Loucy (cell line): ENCODE data around the gene DHFR2.
A peak's percentile ranks its signal among the peaks of the same experiment; 100 is the strongest.
"Not testable (repeated sequence)": the region's sequence is repeated elsewhere in the genome, so short reads cannot be mapped to it uniquely, and the experiment has no call there.

Experiments used
- H2AFZ ChIP-seq: fragments of 200-600 bp; sonication (generic); 2 replicates; pipeline ENCODE4 v1.6.0; 2016; ENCODE audit warnings: antibody characterized with exemption, mild to moderate bottlenecking, low read length, moderate library complexity
- H3F3A ChIP-seq: fragments of 200-600 bp; 2 replicates; pipeline ENCODE4 v1.6.0; 2016; ENCODE audit warnings: antibody characterized with exemption, low read depth, mild to moderate bottlenecking
- H3K27me3 ChIP-seq: fragments of 200-600 bp; sonication (generic); 2 replicates; pipeline ENCODE4 v1.6.1; 2014; ENCODE audit warnings: low read length, mild to moderate bottlenecking; ENCODE audit not compliant: insufficient read depth, poor library complexity, severe bottlenecking
- H3K36me3 ChIP-seq: fragments of 200-600 bp; sonication (generic); 2 replicates; pipeline ENCODE4 v1.6.1; 2016; ENCODE audit warnings: low read length; ENCODE audit not compliant: insufficient read depth
- H3K4me1 ChIP-seq: fragments of 200-600 bp; sonication (generic); 2 replicates; pipeline ENCODE4 v1.5.1; 2014; ENCODE audit warnings: low read length, mild to moderate bottlenecking; ENCODE audit not compliant: insufficient read depth, poor library complexity, severe bottlenecking
- H3K4me2 ChIP-seq: fragments of 200-600 bp; sonication (generic); 2 replicates; pipeline ENCODE4 v1.6.0; 2014; ENCODE audit warnings: antibody characterized with exemption, low read length, low read depth, mild to moderate bottlenecking; ENCODE audit not compliant: poor library complexity, severe bottlenecking
- H3K4me3 ChIP-seq: fragments of 200-600 bp; sonication (generic); 2 replicates; pipeline ENCODE4 v1.5.1; 2014; ENCODE audit warnings: low read length, mild to moderate bottlenecking, mixed read lengths; ENCODE audit not compliant: poor library complexity, severe bottlenecking
- H3K79me2 ChIP-seq: fragments of 200-600 bp; sonication (generic); 2 replicates; pipeline ENCODE4 v1.6.1; 2014; ENCODE audit warnings: low read length; ENCODE audit not compliant: insufficient read depth
- H3K9ac ChIP-seq: fragments of 200-600 bp; sonication (generic); 2 replicates; pipeline ENCODE4 v1.6.0; 2014; ENCODE audit warnings: mild to moderate bottlenecking, low read depth, low read length, moderate library complexity; ENCODE audit not compliant: poor library complexity, severe bottlenecking
- H3K9me2 ChIP-seq: fragments of 200-600 bp; sonication (generic); replicated peaks from 2 replicates; pipeline ENCODE4 v1.6.1; 2016; ENCODE audit warnings: low read depth, low read length, mixed read lengths
- H3K9me3 ChIP-seq: fragments of 200-600 bp; sonication (generic); 2 replicates; pipeline ENCODE4 v1.6.1; 2014; ENCODE audit warnings: mild to moderate bottlenecking, antibody characterized with exemption, low read length, low read depth; ENCODE audit not compliant: insufficient read depth
- H4K20me1 ChIP-seq: fragments of 200-600 bp; sonication (generic); 2 replicates; pipeline ENCODE4 v1.6.0; 2014; ENCODE audit warnings: antibody characterized with exemption, low read length, mild to moderate bottlenecking; ENCODE audit not compliant: insufficient read depth, poor library complexity, severe bottlenecking
- CTCF ChIP-seq: fragments of 200-600 bp; sonication (generic); conservative IDR thresholded peaks from 2 replicates; pipeline ENCODE4 v1.5.1; 2014; ENCODE audit warnings: mild to moderate bottlenecking, antibody characterized with exemption, low read length
- EZH2phosphoT487 ChIP-seq: fragments of 200-600 bp; IDR thresholded peaks from 2 replicates; pipeline ENCODE4 v1.6.1; 2018; ENCODE audit warnings: antibody characterized with exemption, mild to moderate bottlenecking, moderate library complexity, borderline replicate concordance

The DHFR2 gene

GRCh38 chr3:94062513-94063404, at the start of gene DHFR2, which contains the start of gene NSUN3:
Gene DHFR2 (minus strand): TSS chr3:94062916. CDS start chr3:94061511, 1,405 bp downstream.
Gene NSUN3 (plus strand): TSS chr3:94063061. CDS start chr3:94063127, 66 bp downstream.
- Histone ChIP-seq H3K9me3 (no peaks in the 10 kb centered on the region; the same call in 1 of the 2 replicates), H2AFZ (peak within 1 kb of the TSS; percentile 91), H4K20me1 (peaks cover 3% of the 10 kb centered on the region), H3K9ac (peak within 1 kb of the TSS; percentile 93), H3K27me3 (no peaks in the 10 kb centered on the region), H3K4me2 (peak within 1 kb of the TSS; percentile 89), H3K4me3 (peak within 1 kb of the TSS; percentile 99), H3K36me3 (0 out of 2 replicates have a peak, but pooled peaks cover 5% of the 10 kb centered on the region), H3K79me2 (peaks cover 52% of the 10 kb centered on the region), H3K9me2 (no peaks in the 10 kb centered on the region), H3K4me1 (peaks cover 43% of the 10 kb centered on the region), H3F3A (no peaks in the 10 kb centered on the region)
- TF ChIP-seq EZH2phosphoT487 (no peak), CTCF (no peak)

- H2AFZ ChIP-seq = no peak overlapping the region
- H3K4me2 ChIP-seq = no peak overlapping the region
- H3F3A ChIP-seq = no peaks in the 10 kb centered on the region
- H3K9me3 ChIP-seq = no peaks in the 10 kb centered on the region
- H3K9ac ChIP-seq = no peak overlapping the region
- peaks cover 12% of the 10 kb centered on the region; the same call in 1 of the 2 replicates for H3K36me3 ChIP-seq
- no peaks in the 10 kb centered on the region for H3K27me3 ChIP-seq
- no peak overlapping the region for H3K4me3 ChIP-seq
- H3K79me2 ChIP-seq = no peaks in the 10 kb centered on the region
- H3K9me2 ChIP-seq = no peaks in the 10 kb centered on the region
- H4K20me1 ChIP-seq = no peaks in the 10 kb centered on the region
- TF ChIP-seq EZH2phosphoT487 (no peak), CTCF (no peak)
- H3K4me1 ChIP-seq = no peaks in the 10 kb centered on the region
Observed at GRCh38 chr3:94110854-94111253, 48.1 kb upstream of the DHFR2 start.

GRCh38 chr3:94110232-94110631, 47.5 kb upstream of the DHFR2 start:
- not testable (repeated sequence) for H3K4me1 ChIP-seq, H3K79me2 ChIP-seq, H4K20me1 ChIP-seq, H3K4me3 ChIP-seq, H3F3A ChIP-seq, H2AFZ ChIP-seq, H3K9me2 ChIP-seq, H3K27me3 ChIP-seq, H3K9ac ChIP-seq, H3K4me2 ChIP-seq, H3K9me3 ChIP-seq
- H3K36me3 ChIP-seq = peaks cover 12% of the 10 kb centered on the region; the same call in 1 of the 2 replicates
